Neuronal stem cell (in vitro differentiated cells): Measurements from ENCODE around the gene ARF1.

Experiments
- DNase-seq: peaks from one replicate; pipeline ENCODE4 v3.0.0-alpha.2; 2013; ENCODE audit warnings: low spot score
- H2AFZ ChIP-seq: one replicate; pipeline ENCODE4 v1.6.1; 2013; ENCODE audit warnings: mild to moderate bottlenecking, low read length, inconsistent platforms
- H2AK5ac ChIP-seq: 2 replicates; pipeline ENCODE4 v1.6.1; 2013; ENCODE audit warnings: low read depth, mild to moderate bottlenecking, inconsistent platforms, low read length, moderate library complexity, mixed read lengths
- H2BK120ac ChIP-seq: 2 replicates; pipeline ENCODE4 v1.6.1; 2013; ENCODE audit warnings: low read depth, mild to moderate bottlenecking, inconsistent platforms, low read length, moderate library complexity, mixed read lengths
- H2BK12ac ChIP-seq: one replicate; pipeline ENCODE4 v1.6.1; 2013; ENCODE audit warnings: low read length, inconsistent platforms
- H2BK15ac ChIP-seq: 2 replicates; pipeline ENCODE4 v1.6.1; 2013; ENCODE audit warnings: mild to moderate bottlenecking, low read length, inconsistent platforms, mixed read lengths
- H2BK5ac ChIP-seq: one replicate; pipeline ENCODE4 v1.6.1; 2013; ENCODE audit warnings: inconsistent platforms, mild to moderate bottlenecking, low read length, moderate library complexity
- H3K14ac ChIP-seq: one replicate; pipeline ENCODE4 v1.6.1; 2013; ENCODE audit warnings: low read length, inconsistent platforms
- H3K18ac ChIP-seq: 2 replicates; pipeline ENCODE4 v1.6.1; 2013; ENCODE audit warnings: low read length, inconsistent platforms
- H3K23ac ChIP-seq: 2 replicates; pipeline ENCODE4 v1.6.1; 2013; ENCODE audit warnings: low read depth, mild to moderate bottlenecking, mixed read lengths, low read length, inconsistent platforms; ENCODE audit not compliant: poor library complexity
- H3K27ac ChIP-seq: replicated peaks from 3 replicates; pipeline ENCODE4 v1.5.1; 2013; ENCODE audit warnings: low read length, inconsistent platforms
- H3K27me3 ChIP-seq, 3 experiments: 2 replicates each; pipeline ENCODE4 v1.6.1; 2013; ENCODE audit warnings: low read length in 3 of 3, mild to moderate bottlenecking in 2 of 3, inconsistent platforms in 1 of 3, low read depth in 1 of 3, mixed read lengths in 1 of 3, moderate library complexity in 1 of 3; ENCODE audit not compliant: control insufficient read depth in 3 of 3, insufficient read depth in 3 of 3
- H3K36me3 ChIP-seq, 2 donors: replicated peaks in 1 of 2; 2 replicates each; pipeline ENCODE4 v1.6.1; 2013; ENCODE audit warnings: low read length in 2 of 2; ENCODE audit not compliant: control insufficient read depth in 2 of 2, insufficient read depth in 2 of 2
- H3K4ac ChIP-seq: 2 replicates; pipeline ENCODE4 v1.6.1; 2013; ENCODE audit warnings: inconsistent platforms, mild to moderate bottlenecking, low read length, moderate library complexity
- H3K4me1 ChIP-seq, 2 donors: 1 replicate in 1 of 2; 2 replicates in 1 of 2; pipeline ENCODE4 v1.6.1; 2013; ENCODE audit warnings: low read length in 2 of 2, low read depth in 1 of 2; ENCODE audit not compliant: control insufficient read depth in 2 of 2, insufficient read depth in 1 of 2
- H3K4me2 ChIP-seq: one replicate; pipeline ENCODE4 v1.6.1; 2013; ENCODE audit warnings: mild to moderate bottlenecking, low read length, inconsistent platforms; ENCODE audit not compliant: insufficient read depth, poor library complexity, severe bottlenecking
- H3K4me3 ChIP-seq, 2 donors: 2 replicates each; pipeline ENCODE4 v1.5.1; 2013; ENCODE audit warnings: low read length in 2 of 2, mild to moderate bottlenecking in 2 of 2, inconsistent platforms in 1 of 2, moderate library complexity in 1 of 2
- H3K79me1 ChIP-seq: one replicate; pipeline ENCODE4 v1.6.1; 2013; ENCODE audit warnings: low read depth, mild to moderate bottlenecking, inconsistent platforms, low read length, moderate library complexity
- H3K9ac ChIP-seq: one replicate; pipeline ENCODE4 v1.6.1; 2013; ENCODE audit warnings: mild to moderate bottlenecking, low read depth, low read length, inconsistent platforms; ENCODE audit not compliant: poor library complexity
- H3K9me3 ChIP-seq, 2 donors: replicated peaks in 1 of 2; 2 replicates each; pipeline versions ENCODE3 to v1.6.1; 2013; ENCODE audit warnings: low read length in 2 of 2, mild to moderate bottlenecking in 2 of 2, inconsistent platforms in 1 of 2, low read depth in 1 of 2, mixed read lengths in 1 of 2, moderate library complexity in 1 of 2; ENCODE audit not compliant: control insufficient read depth in 2 of 2, insufficient read depth in 1 of 2
- H4K8ac ChIP-seq: one replicate; pipeline ENCODE4 v1.6.1; 2013; ENCODE audit warnings: low read depth, mild to moderate bottlenecking, inconsistent platforms, low read length, moderate library complexity
- H4K91ac ChIP-seq: one replicate; pipeline ENCODE4 v1.6.1; 2013; ENCODE audit warnings: low read length, low read depth, mild to moderate bottlenecking, inconsistent platforms; ENCODE audit not compliant: poor library complexity
- WGBS, 2 donors: extraction: QIAGEN DNeasy Blood & Tissue Kit; methylation state at CpG; one replicate each; pipeline ENCODE4 v1.1.7; 2013; ENCODE audit warnings: missing lambda C conversion rate in 2 of 2, mixed read lengths in 1 of 2; ENCODE audit not compliant: insufficient read length in 2 of 2, insufficient replicate concordance in 1 of 2; ENCODE audit errors: extremely low coverage in 2 of 2; 5-methylcytosine and 5-hydroxymethylcytosine counted together

The ARF1 gene

GRCh38 chr1:228139406-228139930 lies 57.0 kb downstream of the ARF1 start:
- H3K9me3 ChIP-seq, result no peaks in the 10 kb centered on the region
- H3K4ac ChIP-seq, result no peak overlapping the region
- peak overlapping the region; percentile 54 for H2AK5ac ChIP-seq
- no peak overlapping the region for H4K91ac ChIP-seq
- no peak overlapping the region for H2BK15ac ChIP-seq
- H3K14ac ChIP-seq, result no peak overlapping the region
- peak overlapping the region; percentile 77 for H3K27ac ChIP-seq
- H4K8ac ChIP-seq, result no peak overlapping the region
- peaks cover 0 to 28% (median 17%) of the 10 kb centered on the region in 3 experiments for H3K27me3 ChIP-seq
- no peak overlapping the region for H2BK5ac ChIP-seq
- peak overlapping the region; percentile 66 for H3K9ac ChIP-seq
- peak overlapping the region; percentile 99 for H2AFZ ChIP-seq
- H2BK120ac ChIP-seq, result no peak overlapping the region
- H3K23ac ChIP-seq, result peak overlapping the region; percentile 95
- peak overlapping the region; percentile 75 for H3K4me2 ChIP-seq
- peak overlapping the region; percentile 81 for H3K18ac ChIP-seq
- peaks cover 6 to 10% of the 10 kb centered on the region in 2 donors for H3K4me1 ChIP-seq
- WGBS, 2 donors, result no CpG with 5 or more reads among the region's 30 CpGs
- H3K36me3 ChIP-seq, result peaks cover 0 to 16% of the 10 kb centered on the region in 2 donors
- peak overlapping the region; percentile 77 to 96 for H3K4me3 ChIP-seq
- H2BK12ac ChIP-seq, result no peak overlapping the region
- no peak for DNase-seq
- peaks cover 21% of the 10 kb centered on the region for H3K79me1 ChIP-seq

- peaks cover 0 to 16% of the 10 kb centered on the region in 2 donors for H3K36me3 ChIP-seq
- DNase-seq, result peak; percentile 99
- H2BK5ac ChIP-seq, result peak within 1 kb of the TSS; percentile 62
- H2BK120ac ChIP-seq, result no peak within 1 kb of the TSS
- peak within 1 kb of the TSS; percentile 95 for H3K18ac ChIP-seq
- H2AK5ac ChIP-seq, result peak within 1 kb of the TSS; percentile 83
- H3K9me3 ChIP-seq, result no peaks in the 10 kb centered on the region
- peak within 1 kb of the TSS; percentile 98 for H3K9ac ChIP-seq
- peak within 1 kb of the TSS; percentile 51 for H2BK12ac ChIP-seq
- H3K27ac ChIP-seq, result peak within 1 kb of the TSS; percentile 77
- peak within 1 kb of the TSS; percentile 95 for H3K23ac ChIP-seq
- H4K91ac ChIP-seq, result peak within 1 kb of the TSS; percentile 69
- H3K27me3 ChIP-seq, result peaks cover 0 to 22% (median 12%) of the 10 kb centered on the region in 3 experiments
- WGBS, 2 donors, result no CpG with 5 or more reads among the region's 95 CpGs
- no peak within 1 kb of the TSS for H4K8ac ChIP-seq
- no peak within 1 kb of the TSS for H3K4ac ChIP-seq
- H2AFZ ChIP-seq, result peak within 1 kb of the TSS; percentile 99
- peaks cover 25% of the 10 kb centered on the region for H3K79me1 ChIP-seq
- H3K4me3 ChIP-seq, result peak within 1 kb of the TSS; percentile 96 to 100
- H3K14ac ChIP-seq, result peak within 1 kb of the TSS; percentile 97
- peak within 1 kb of the TSS; percentile 64 for H2BK15ac ChIP-seq
- H3K4me1 ChIP-seq, result peaks cover 6 to 10% of the 10 kb centered on the region in 2 donors
- H3K4me2 ChIP-seq, result peak within 1 kb of the TSS; percentile 97
Observed at GRCh38 chr1:228139931-228140723, 57.6 kb downstream of the ARF1 start, which contains the start of gene GUK1. Gene GUK1, plus strand, starts transcription at chr1:228140279. Its CDS starts 24 bp downstream, at chr1:228140303.

GRCh38 chr1:228140724-228141225 lies 58.3 kb downstream of the ARF1 start:
- H3K9me3 ChIP-seq, result no peaks in the 10 kb centered on the region
- WGBS, 2 donors, result no CpG with 5 or more reads among the region's 25 CpGs

More at GRCh38 chr1:228140724-228141225, 58.3 kb downstream of the ARF1 start:
- H3K79me1 ChIP-seq, result peaks cover 30% of the 10 kb centered on the region
- peaks cover 6 to 10% of the 10 kb centered on the region in 2 donors for H3K4me1 ChIP-seq
- no peak overlapping the region for H2BK120ac ChIP-seq
- peak overlapping the region; percentile 99 for H2AFZ ChIP-seq
- peak overlapping the region; percentile 95 for H3K23ac ChIP-seq
- H2BK12ac ChIP-seq, result no peak overlapping the region
- peak overlapping the region; percentile 62 for H2BK5ac ChIP-seq
- no peak for DNase-seq
- peaks cover 0 to 22% of the 10 kb centered on the region in 2 donors for H3K36me3 ChIP-seq
- peaks cover 0 to 15% (median 11%) of the 10 kb centered on the region in 3 experiments for H3K27me3 ChIP-seq
- peak overlapping the region; percentile 97 for H3K4me2 ChIP-seq
- no peak overlapping the region for H4K8ac ChIP-seq
- peak overlapping the region; percentile 69 for H4K91ac ChIP-seq
- H3K14ac ChIP-seq, result no peak overlapping the region
- H3K4me3 ChIP-seq, result peak overlapping the region; percentile 96 to 100
- no peak overlapping the region for H3K4ac ChIP-seq
- peak overlapping the region; percentile 64 for H2BK15ac ChIP-seq
- peak overlapping the region; percentile 98 for H3K9ac ChIP-seq
- no peak overlapping the region for H3K27ac ChIP-seq
- peak overlapping the region; percentile 83 for H2AK5ac ChIP-seq
- H3K18ac ChIP-seq, result peak overlapping the region; percentile 95
